GM12891 (cell line): ENCODE data around the gene HSPA4.
"Not testable (repeated sequence)": the region's sequence is repeated elsewhere in the genome, so short reads cannot be mapped to it uniquely, and the experiment has no call there.

Source experiments
- POLR2A ChIP-seq: IDR thresholded peaks from 2 replicates; pipeline ENCODE4 v1.6.1; 2011; ENCODE audit warnings: low read depth, low read length, control low read depth
- POLR2AphosphoS5 ChIP-seq: IDR thresholded peaks from 2 replicates; pipeline ENCODE4 v1.6.1; 2011; ENCODE audit warnings: low read depth, low read length, control low read depth

- TF ChIP-seq POLR2A, POLR2AphosphoS5: not testable (repeated sequence)
These were observed 32.3 kb upstream of the HSPA4 start for GRCh38 chr5:133019471-133019870.
